Fibroblast of pulmonary artery (primary cell): Measurements from ENCODE around the gene SLC7A7.
A peak's percentile ranks its signal among the peaks of the same experiment; 100 is the strongest.

Experiments
- DNase-seq: peaks from one replicate; pipeline ENCODE4 v3.0.0-alpha.2; 2010; ENCODE audit warnings: low read depth
- H3K4me3 ChIP-seq: replicated peaks from 2 replicates; pipeline ENCODE4 v1.5.1; 2011; ENCODE audit warnings: low read depth, mild to moderate bottlenecking, control low read depth, low read length, moderate library complexity
- CTCF ChIP-seq: IDR thresholded peaks from 2 replicates; pipeline ENCODE4 v1.5.1; 2011; ENCODE audit warnings: mild to moderate bottlenecking, control low read depth, low read length, inconsistent platforms; ENCODE audit errors: missing control alignments

The SLC7A7 gene

GRCh38 chr14:22842211-22843122 lies 27.2 kb upstream of the SLC7A7 start:
- DNase-seq: no peak
- no peak for TF ChIP-seq CTCF
- no peak overlapping the region for H3K4me3 ChIP-seq

GRCh38 chr14:22841769-22842168 lies 26.5 kb upstream of the SLC7A7 start:
- H3K4me3 ChIP-seq: no peak overlapping the region
- no peak for TF ChIP-seq CTCF
- no peak for DNase-seq

- no peak for TF ChIP-seq CTCF
- H3K4me3 ChIP-seq: no peak overlapping the region
- no peak for DNase-seq
Measured at GRCh38 chr14:22841311-22841710, 26.1 kb upstream of the SLC7A7 start.

- peak; percentile 58 for DNase-seq
- no peak for TF ChIP-seq CTCF
- H3K4me3 ChIP-seq: peak overlapping the region; percentile 98
Measured at GRCh38 chr14:22839159-22839779, 24.0 kb upstream of the SLC7A7 start.

- no peak for TF ChIP-seq CTCF
- DNase-seq: peak; percentile 75
- peak overlapping the region; percentile 98 for H3K4me3 ChIP-seq
Measured at GRCh38 chr14:22838631-22839041, 23.4 kb upstream of the SLC7A7 start.

DNA sequence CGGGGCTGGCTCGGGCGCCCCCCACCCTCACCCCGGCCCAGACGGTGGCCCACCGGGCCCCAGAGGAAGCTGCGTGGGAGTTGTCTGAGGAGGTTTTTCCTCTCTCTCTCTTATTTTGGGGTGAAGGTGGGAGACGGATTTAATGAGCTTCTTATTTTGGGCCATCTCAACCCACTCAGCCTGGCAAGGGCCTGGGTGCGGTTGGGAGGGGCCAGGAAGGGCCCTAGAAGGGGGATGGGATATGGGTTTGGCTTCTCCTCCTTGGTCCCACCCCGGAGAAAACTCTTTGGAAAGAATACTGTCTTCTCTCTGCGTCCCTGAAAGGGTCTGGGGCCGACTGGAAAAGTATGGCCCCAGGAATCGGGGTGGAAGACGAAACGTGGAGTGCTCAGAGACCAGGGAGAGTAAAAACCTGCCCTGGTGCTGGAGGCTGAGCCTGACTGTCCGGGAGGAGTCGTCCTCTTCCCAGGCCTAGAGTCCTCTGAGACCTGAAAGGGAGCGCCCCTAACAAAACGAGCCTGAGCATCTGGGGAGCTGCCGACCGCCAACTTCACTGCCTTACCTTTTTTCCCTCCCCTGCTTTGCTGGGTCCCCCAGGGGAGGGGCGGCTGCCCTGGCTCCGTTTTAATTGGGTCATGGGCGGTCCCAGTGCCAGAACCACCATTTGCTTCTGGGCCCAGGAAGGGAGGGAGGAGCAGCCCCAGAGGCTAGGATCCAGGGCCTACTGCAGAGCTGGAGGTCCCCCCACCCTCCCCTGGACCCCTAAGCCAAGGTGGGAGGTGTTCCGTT lies 22.7 kb upstream of the SLC7A7 start:
- peak; percentile 61 for DNase-seq
- TF ChIP-seq CTCF: no peak
- peak overlapping the region; percentile 98 for H3K4me3 ChIP-seq
